Peyer's patch (tissue), 4 donors: ENCODE measurements around the gene TPM4.

ENCODE experiments used
- CTCF ChIP-seq, 6 experiments: fragments of 450-650 bp in 4 of 6; fragments of 200-600 bp in 2 of 6; sonication (generic) in 1 of 6; IDR thresholded peaks; one replicate each; pipeline ENCODE4 v1.5.1; 2017 to 2019; ENCODE audit warnings: antibody characterized with exemption in 6 of 6, mild to moderate bottlenecking in 3 of 6, moderate library complexity in 1 of 6
- POLR2A ChIP-seq, 2 donors: fragments of 450-650 bp; IDR thresholded peaks; one replicate each; pipeline ENCODE4 v1.5.1; 2017; ENCODE audit warnings: antibody characterized with exemption in 2 of 2, mild to moderate bottlenecking in 2 of 2, moderate library complexity in 2 of 2

GRCh38 chr19:16048583-16048982 is 27.7 kb upstream of the TPM4 start:
- TF ChIP-seq CTCF (IDR thresholded peaks at IDR 0.05) = no peak
- TF ChIP-seq POLR2A (IDR thresholded peaks at IDR 0.05) = no peak
